Cardiac fibroblast (primary cell): ENCODE results near the gene ASCL1.

Experiments used
- DNase-seq, 2 donors: peaks; one replicate each; pipeline versions ENCODE4 v3.0.0 to v3.0.0-alpha.2; 2010; ENCODE audit warnings: low read depth in 2 of 2
- H3K4me3 ChIP-seq, 2 donors: replicated peaks in 1 of 2; 1 replicate in 1 of 2; 2 replicates in 1 of 2; pipeline ENCODE4 v1.5.1; 2011; ENCODE audit warnings: low read depth in 2 of 2, low read length in 2 of 2, mild to moderate bottlenecking in 2 of 2, moderate library complexity in 1 of 2
- TF ChIP-seq, protein P1 (sequence below): IDR thresholded peaks from one replicate; pipeline ENCODE4 v1.5.1; 2011; ENCODE audit warnings: low read depth, mild to moderate bottlenecking, low read length, inconsistent platforms

The ASCL1 gene

DNA sequence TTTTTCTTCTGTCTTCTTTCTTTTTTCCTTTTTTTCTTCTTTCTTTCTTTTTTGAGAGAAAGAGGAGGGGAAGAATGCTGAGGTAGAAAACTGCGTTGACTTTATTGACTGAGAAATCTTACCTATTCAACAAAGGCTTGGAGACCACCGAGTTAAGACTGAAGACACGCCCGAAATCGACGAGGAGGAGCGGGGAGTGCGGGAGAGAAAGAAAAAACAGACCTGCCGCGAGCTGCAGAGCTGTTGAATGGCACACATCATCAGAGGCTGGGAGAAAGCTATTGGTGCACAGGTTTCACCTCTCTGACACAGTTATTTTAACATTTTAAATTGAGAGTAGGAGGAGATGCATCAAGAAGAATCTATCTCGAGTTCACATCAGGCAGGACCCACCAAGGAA is 5.1 kb downstream of the ASCL1 start:
- H3K4me3 ChIP-seq = no peak overlapping the region
- DNase-seq = no peak
- TF ChIP-seq, protein P1, sequence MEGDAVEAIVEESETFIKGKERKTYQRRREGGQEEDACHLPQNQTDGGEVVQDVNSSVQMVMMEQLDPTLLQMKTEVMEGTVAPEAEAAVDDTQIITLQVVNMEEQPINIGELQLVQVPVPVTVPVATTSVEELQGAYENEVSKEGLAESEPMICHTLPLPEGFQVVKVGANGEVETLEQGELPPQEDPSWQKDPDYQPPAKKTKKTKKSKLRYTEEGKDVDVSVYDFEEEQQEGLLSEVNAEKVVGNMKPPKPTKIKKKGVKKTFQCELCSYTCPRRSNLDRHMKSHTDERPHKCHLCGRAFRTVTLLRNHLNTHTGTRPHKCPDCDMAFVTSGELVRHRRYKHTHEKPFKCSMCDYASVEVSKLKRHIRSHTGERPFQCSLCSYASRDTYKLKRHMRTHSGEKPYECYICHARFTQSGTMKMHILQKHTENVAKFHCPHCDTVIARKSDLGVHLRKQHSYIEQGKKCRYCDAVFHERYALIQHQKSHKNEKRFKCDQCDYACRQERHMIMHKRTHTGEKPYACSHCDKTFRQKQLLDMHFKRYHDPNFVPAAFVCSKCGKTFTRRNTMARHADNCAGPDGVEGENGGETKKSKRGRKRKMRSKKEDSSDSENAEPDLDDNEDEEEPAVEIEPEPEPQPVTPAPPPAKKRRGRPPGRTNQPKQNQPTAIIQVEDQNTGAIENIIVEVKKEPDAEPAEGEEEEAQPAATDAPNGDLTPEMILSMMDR = no peak

DNA sequence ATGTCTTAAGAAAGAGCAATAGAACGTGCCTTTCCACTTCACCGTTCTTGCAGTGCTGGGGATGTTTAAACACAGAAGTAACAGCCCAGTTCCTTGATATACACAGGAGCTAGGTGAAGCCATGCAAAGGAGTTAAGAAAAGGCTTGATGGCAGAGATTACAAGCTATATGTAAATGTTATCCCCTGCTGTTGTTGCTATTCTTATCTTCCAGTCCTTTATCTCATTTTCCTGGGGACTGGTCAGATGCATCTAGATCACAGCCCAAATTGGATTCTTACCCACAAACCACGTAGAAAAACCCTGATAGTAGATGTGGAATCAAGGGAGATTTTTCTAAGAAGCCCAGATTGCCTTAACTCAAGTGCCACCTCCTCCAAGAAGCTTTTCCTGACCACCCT is 5.5 kb downstream of the ASCL1 start:
- no peak overlapping the region for H3K4me3 ChIP-seq
- TF ChIP-seq, protein P1 = no peak
- DNase-seq = no peak

DNA sequence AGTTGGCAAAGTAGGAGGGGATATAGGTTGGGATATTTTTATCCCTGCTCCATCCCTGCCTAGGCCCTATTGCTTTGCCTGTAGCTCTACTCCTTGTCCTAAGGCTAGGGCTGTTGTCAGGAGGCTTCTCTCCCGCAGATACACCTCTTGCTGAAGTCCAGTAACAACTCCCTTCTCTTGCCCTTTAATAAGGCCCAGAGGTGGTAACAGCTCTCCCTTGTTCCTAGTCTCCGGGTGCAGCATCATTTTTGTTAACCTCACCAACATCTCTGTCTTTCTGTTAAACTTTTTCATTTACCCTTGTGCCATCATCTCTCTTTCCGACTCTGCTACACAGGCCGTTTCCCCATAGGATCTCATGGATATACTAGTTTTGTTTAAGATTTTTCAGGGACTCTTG is 6.3 kb downstream of the ASCL1 start:
- TF ChIP-seq, protein P1 = no peak
- no peak overlapping the region for H3K4me3 ChIP-seq

DNA sequence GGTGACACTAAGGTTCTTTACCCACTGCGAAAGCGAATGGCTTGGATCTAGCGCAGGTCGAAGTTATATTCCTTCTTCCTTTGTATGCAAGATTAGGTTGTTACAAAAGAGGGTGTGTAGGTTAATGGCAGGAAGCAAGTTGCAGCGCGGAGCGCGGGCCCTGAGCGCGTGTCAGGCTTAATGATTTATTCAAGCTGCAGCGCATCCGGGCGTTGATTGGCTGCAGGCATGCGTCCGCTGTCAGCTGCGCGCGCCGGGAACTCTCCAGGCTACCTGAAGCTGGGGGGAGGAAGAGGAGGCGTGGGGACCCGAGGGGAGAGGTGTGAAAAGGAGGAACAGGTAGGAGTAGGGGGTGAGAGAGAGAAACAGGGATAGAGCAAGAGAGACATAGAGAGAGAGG is 7.4 kb downstream of the ASCL1 start:
- TF ChIP-seq, protein P1 = no peak
- H3K4me3 ChIP-seq = no peak overlapping the region
- DNase-seq = no peak

More for the DNA sequence above, 6.3 kb downstream of the ASCL1 start:
- DNase-seq = no peak

DNA sequence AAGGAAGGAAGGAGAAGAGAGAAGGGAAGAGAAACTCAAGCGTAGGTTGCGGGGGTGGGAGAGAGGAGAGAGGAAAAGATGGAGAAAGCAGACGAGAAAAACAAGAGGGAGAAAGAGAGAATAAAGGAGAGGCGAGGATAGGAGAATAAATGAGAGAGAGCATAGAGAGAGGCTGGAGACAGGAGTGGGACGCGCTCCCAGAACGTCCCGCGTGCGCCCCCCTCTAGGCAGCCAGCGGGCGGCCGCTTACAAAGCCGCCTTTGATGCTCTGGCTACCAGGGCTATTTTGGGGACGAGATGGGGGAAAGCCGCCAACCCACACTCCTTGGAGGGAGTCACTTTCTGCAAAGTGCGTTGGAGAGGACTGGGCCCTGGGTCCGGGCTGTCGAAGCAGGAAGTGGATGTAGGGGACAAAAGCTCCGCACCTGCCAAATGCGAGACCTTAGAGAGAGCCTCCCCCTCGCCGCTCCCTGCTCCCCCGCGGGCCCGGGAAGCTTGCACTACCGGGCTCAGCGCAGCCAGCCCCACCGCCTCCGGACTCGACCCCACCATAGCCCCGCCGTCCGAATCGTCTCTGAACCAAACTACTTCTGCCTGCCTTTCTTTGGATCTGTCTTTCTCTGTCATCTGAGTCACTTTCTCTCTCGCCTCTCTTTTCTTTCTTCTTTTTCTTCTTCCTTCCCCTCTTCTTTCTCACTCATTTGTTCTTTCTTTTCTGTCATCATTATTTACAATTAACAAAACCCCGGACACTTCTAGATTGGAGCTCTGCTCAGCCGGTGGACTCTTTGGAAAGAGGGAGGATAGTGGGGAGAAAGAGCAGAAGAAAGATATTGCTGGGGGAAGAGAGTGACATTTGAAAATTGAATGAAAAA is 8.0 kb downstream of the ASCL1 start:
- TF ChIP-seq, protein P1 = no peak

DNA sequence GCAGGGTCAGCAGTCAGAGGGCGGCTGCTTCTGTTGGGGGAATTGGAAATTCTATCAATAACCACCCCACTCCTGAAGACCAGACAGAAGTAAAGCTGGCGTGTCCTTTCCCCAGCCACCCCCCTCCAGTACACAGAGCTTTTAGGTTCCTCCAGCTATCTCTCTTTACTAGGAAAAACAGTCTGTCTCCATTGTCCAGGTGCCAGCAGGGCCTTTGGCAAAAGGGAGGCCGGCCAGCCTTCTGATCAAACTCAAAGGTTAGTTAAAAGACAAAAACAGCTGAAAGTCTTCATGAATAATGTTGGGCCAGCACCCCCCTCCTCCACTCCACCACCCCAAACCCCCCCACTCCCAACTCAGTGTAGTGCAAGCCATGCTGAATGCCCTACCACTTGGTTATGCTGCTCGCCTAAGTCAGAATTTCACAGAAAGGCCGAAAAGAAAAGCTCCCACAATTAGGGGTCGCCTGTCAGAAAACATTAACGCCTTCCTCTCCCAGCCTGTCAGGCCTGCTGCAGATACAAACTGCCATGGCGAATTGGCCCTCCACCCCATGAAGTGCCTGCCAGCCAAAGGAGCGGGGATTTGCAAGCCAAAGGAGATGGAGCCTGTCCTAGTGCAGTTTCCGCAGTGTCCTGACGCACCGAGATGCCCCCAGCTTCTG is 8.9 kb downstream of the ASCL1 start:
- DNase-seq = no peak
- TF ChIP-seq, protein P1 = no peak
- H3K4me3 ChIP-seq = no peak overlapping the region

More for the DNA sequence above, 8.0 kb downstream of the ASCL1 start:
- no peak for DNase-seq
- no peak overlapping the region for H3K4me3 ChIP-seq
